NCI-H446 treated with DMSO at 0.1 percent for 48 hours (cell line): ENCODE results near the gene OSER1.

Experiments
- DNase-seq: peaks from one replicate; lab custom pipeline; 2025; lab: John Stamatoyannopoulos, UW

The OSER1 gene

GRCh38 chr20:44224637-44225036 lies 14.1 kb upstream of the OSER1 start:
- no peak for DNase-seq

GRCh38 chr20:44223721-44224120 lies 13.2 kb upstream of the OSER1 start:
- DNase-seq = no peak

GRCh38 chr20:44222633-44223368 lies 12.2 kb upstream of the OSER1 start:
- no peak for DNase-seq

- DNase-seq = no peak
Measured at GRCh38 chr20:44222027-44222426, 11.5 kb upstream of the OSER1 start.

GRCh38 chr20:44221368-44221954 lies 10.9 kb upstream of the OSER1 start:
- no peak for DNase-seq

- no peak for DNase-seq
Measured at GRCh38 chr20:44219791-44220190, 9.2 kb upstream of the OSER1 start.

- DNase-seq = no peak
Measured at GRCh38 chr20:44219170-44219730, 8.7 kb upstream of the OSER1 start.

- DNase-seq = no peak
Measured at GRCh38 chr20:44218446-44218845, 7.9 kb upstream of the OSER1 start.

GRCh38 chr20:44217342-44218092 lies 6.9 kb upstream of the OSER1 start:
- peak; percentile 39 for DNase-seq

- DNase-seq = peak; percentile 37
Measured at GRCh38 chr20:44215125-44215524, 4.6 kb upstream of the OSER1 start.

GRCh38 chr20:44212792-44213191 lies 2.2 kb upstream of the OSER1 start:
- no peak for DNase-seq

- no peak for DNase-seq
Measured at GRCh38 chr20:44211177-44212039, 837 bp upstream of the OSER1 start.

GRCh38 chr20:44209686-44210405 lies 725 bp downstream of the OSER1 start:
- DNase-seq = no peak

GRCh38 chr20:44208770-44209169 lies 1.8 kb downstream of the OSER1 start:
- no peak for DNase-seq

GRCh38 chr20:44208165-44208564 lies 2.4 kb downstream of the OSER1 start:
- DNase-seq = no peak

GRCh38 chr20:44207126-44207723 lies 3.3 kb downstream of the OSER1 start:
- no peak for DNase-seq

GRCh38 chr20:44206132-44206531 lies 4.4 kb downstream of the OSER1 start:
- DNase-seq = no peak

- no peak for DNase-seq
Measured at GRCh38 chr20:44204832-44205215, 5.7 kb downstream of the OSER1 start.

GRCh38 chr20:44204156-44204831 lies 6.3 kb downstream of the OSER1 start:
- no peak for DNase-seq

GRCh38 chr20:44203161-44203560 lies 7.4 kb downstream of the OSER1 start:
- DNase-seq = no peak
